Peyer's patch (tissue), 4 donors: ENCODE measurements around the gene CTAGE1. TPM values are rescaled to one million over a fixed set of nuclear protein-coding genes. Genes with fewer than 3 reads are reported as not detected.
A peak's percentile ranks its signal among the peaks of the same experiment; 100 is the strongest.

Source experiments
- DNase-seq, 3 donors: peaks; one replicate each; pipeline ENCODE4 v3.0.0-alpha.2; 2017 to 2019
- H3K27ac ChIP-seq, 4 donors: fragments of 200-600 bp; sonication (generic); one replicate each; pipeline ENCODE4 v1.5.1; 2016 to 2019
- H3K27me3 ChIP-seq, 2 donors: fragments of 200-600 bp; sonication (generic); one replicate each; pipeline ENCODE4 v1.5.1; 2019
- H3K36me3 ChIP-seq, 3 donors: fragments of 200-600 bp; sonication (generic); one replicate each; pipeline ENCODE4 v1.5.1; 2016 to 2019
- H3K4me1 ChIP-seq, 4 donors: fragments of 200-600 bp; sonication (generic); one replicate each; pipeline ENCODE4 v1.5.1; 2016 to 2019
- H3K4me3 ChIP-seq, 4 donors: fragments of 200-600 bp; sonication (generic); 1 replicate in 3 of 4; 2 replicates in 1 of 4; pipeline ENCODE4 v1.5.1; 2016 to 2019; ENCODE audit warnings: mild to moderate bottlenecking in 1 of 4
- H3K9me3 ChIP-seq, 4 donors: fragments of 200-600 bp; sonication (generic); one replicate each; pipeline ENCODE4 v1.5.1; 2016 to 2019; ENCODE audit warnings: mild to moderate bottlenecking in 1 of 4
- POLR2A ChIP-seq, 2 donors: fragments of 450-650 bp; IDR thresholded peaks; one replicate each; pipeline ENCODE4 v1.5.1; 2017; ENCODE audit warnings: antibody characterized with exemption in 2 of 2, mild to moderate bottlenecking in 2 of 2, moderate library complexity in 2 of 2
- total RNA-seq, 4 donors: library from RNA; depleted of rRNA; stranded (reverse); fragments of >200 nt; gene quantifications; one replicate each; pipeline ENCODE4 v1.1.0, GENCODE V29; 2016
- TF ChIP-seq, protein P1 (sequence below), 6 experiments: fragments of 450-650 bp in 4 of 6; fragments of 200-600 bp in 2 of 6; sonication (generic) in 1 of 6; IDR thresholded peaks; one replicate each; pipeline ENCODE4 v1.5.1; 2017 to 2019; ENCODE audit warnings: antibody characterized with exemption in 6 of 6, mild to moderate bottlenecking in 3 of 6, moderate library complexity in 1 of 6

CTAGE1 gene
- total RNA-seq, 4 donors from 2014 or later = not detected

DNA sequence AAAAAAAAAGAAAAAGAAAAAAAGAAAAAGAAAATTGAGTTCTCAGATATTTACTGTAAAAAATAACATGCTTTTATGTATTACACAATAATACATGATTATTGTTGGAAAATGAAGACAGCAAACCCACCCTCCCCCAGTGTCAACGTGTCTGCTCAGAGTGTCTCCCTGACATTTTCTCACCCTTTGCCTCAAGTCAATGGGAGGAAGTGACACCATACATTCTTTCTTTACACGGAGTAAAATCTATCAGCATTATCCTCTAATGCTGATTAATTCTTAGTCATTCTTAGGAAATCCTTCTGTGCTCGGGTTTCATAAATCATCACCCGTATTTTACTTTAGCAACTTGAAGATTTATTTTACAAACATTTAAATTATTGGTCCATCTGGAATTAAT is 32.0 kb downstream of the CTAGE1 start:
- Histone ChIP-seq H3K27me3 (no peaks in the 10 kb centered on the region), H3K36me3 (no peaks in the 10 kb centered on the region), H3K9me3 (no peaks in the 10 kb centered on the region), H3K4me3 (no peak overlapping the region), H3K4me1 (no peaks in the 10 kb centered on the region), H3K27ac (no peak overlapping the region)
- no peak for DNase-seq
- TF ChIP-seq, protein P1, sequence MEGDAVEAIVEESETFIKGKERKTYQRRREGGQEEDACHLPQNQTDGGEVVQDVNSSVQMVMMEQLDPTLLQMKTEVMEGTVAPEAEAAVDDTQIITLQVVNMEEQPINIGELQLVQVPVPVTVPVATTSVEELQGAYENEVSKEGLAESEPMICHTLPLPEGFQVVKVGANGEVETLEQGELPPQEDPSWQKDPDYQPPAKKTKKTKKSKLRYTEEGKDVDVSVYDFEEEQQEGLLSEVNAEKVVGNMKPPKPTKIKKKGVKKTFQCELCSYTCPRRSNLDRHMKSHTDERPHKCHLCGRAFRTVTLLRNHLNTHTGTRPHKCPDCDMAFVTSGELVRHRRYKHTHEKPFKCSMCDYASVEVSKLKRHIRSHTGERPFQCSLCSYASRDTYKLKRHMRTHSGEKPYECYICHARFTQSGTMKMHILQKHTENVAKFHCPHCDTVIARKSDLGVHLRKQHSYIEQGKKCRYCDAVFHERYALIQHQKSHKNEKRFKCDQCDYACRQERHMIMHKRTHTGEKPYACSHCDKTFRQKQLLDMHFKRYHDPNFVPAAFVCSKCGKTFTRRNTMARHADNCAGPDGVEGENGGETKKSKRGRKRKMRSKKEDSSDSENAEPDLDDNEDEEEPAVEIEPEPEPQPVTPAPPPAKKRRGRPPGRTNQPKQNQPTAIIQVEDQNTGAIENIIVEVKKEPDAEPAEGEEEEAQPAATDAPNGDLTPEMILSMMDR (IDR thresholded peaks at IDR 0.05) = no peak
- no peak for TF ChIP-seq POLR2A (IDR thresholded peaks at IDR 0.05)

DNA sequence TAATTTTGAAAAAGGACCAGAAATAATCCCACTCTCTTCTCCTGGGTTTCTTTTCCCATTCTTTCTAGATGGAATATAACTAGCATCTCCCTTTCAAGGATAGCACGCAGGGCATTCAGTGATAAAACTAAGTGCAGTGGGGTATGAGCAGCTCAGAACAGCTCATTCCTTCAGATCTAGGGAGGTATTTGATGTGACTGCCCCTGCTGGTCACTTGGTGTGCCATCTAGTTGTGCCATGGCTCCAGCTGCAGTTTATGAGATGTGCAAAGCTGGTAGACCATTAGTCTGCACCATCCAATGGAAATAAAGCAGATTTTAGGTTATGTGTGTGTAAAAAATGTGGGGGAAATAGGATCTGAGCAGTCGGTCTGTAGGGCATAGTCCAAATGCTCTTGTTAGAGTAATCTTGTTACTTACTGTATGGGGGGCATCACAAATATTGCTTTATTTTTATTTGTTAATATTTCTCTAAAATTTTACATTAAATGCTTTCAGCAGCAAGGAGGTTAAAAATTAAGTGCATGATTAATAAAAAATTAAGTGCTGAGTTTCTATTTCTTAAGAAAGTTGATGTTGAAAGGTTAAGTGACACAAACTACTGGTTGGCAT is 38.9 kb downstream of the CTAGE1 start:
- TF ChIP-seq POLR2A (IDR thresholded peaks at IDR 0.05) = no peak
- TF ChIP-seq, protein P1 (IDR thresholded peaks at IDR 0.05) = peak in 5 of 6 experiments; percentile 7 to 72 (median 62)

DNA sequence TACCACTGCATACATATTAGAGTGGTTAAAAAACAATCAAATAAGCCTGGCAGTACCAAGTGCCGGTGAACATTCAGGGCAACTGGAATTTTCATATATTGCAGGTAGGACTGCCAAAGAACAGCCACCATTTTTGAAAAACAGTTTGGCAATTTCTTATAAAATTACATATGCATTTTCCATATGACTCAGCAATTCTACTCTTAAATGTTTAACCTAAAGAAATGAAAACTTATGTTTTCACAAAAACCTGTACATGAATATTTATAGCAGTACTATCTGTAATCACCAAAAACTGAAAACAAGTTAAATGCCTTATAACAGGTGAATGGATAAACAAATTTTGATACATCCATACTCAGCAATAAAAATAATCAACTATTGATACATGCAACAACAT is 39.9 kb downstream of the CTAGE1 start:
- Histone ChIP-seq H3K36me3 (no peaks in the 10 kb centered on the region), H3K4me3 (no peak overlapping the region), H3K27ac (no peak overlapping the region), H3K27me3 (no peaks in the 10 kb centered on the region), H3K9me3 (no peaks in the 10 kb centered on the region), H3K4me1 (no peaks in the 10 kb centered on the region)
- no peak for DNase-seq
- TF ChIP-seq POLR2A (IDR thresholded peaks at IDR 0.05) = no peak
- TF ChIP-seq, protein P1 (IDR thresholded peaks at IDR 0.05) = no peak

More for the DNA sequence above, 38.9 kb downstream of the CTAGE1 start:
- no peak overlapping the region for H3K4me3 ChIP-seq
- H3K36me3 ChIP-seq = no peaks in the 10 kb centered on the region
- no peak overlapping the region for H3K27ac ChIP-seq
- H3K9me3 ChIP-seq = no peaks in the 10 kb centered on the region
- no peaks in the 10 kb centered on the region for H3K4me1 ChIP-seq
- peak in 2 of 3 donors; percentile 54 to 74 for DNase-seq
- no peaks in the 10 kb centered on the region for H3K27me3 ChIP-seq

DNA sequence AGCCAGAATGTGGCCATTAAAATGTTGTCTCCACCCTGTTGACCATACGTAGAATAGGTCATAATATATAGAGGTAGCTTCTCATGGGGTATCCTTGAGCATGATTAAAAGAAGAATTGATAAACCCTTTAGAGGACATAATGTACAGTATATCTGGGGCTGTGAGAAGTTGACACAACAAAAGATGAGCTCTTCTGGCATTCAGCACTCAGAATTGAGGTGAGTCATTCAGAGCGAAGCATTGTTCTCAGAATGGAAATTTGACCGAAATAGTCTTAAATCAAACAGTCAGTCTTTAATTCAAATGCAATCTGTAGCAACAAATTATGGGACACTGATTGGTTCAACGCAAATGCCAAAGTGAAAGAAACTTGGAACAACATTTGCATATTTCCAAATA is 47.3 kb downstream of the CTAGE1 start:
- Histone ChIP-seq H3K36me3 (no peaks in the 10 kb centered on the region), H3K4me1 (no peaks in the 10 kb centered on the region), H3K27me3 (no peaks in the 10 kb centered on the region), H3K9me3 (no peaks in the 10 kb centered on the region), H3K27ac (no peak overlapping the region), H3K4me3 (no peak overlapping the region)
- TF ChIP-seq, protein P1 (IDR thresholded peaks at IDR 0.05) = no peak
- no peak for TF ChIP-seq POLR2A (IDR thresholded peaks at IDR 0.05)
- no peak for DNase-seq

DNA sequence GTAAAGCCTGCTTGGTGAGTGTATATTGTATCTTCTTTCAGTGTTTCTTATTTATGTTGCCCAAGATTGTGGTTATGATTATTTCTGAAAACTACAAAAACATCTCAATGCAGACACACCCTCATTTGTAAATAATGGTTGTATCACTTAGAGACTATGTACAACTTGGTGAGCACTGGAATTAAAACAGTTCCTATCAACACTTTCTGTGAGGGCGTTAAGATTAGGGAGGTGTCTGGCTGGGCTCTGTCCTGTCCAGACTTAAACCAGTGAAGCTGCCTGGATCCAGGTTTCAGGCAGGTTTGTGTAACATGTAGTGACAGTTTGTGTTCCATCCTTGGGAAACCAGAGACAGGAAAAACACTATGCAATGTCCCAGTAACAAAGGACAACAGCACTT is 49.7 kb downstream of the CTAGE1 start:
- Histone ChIP-seq H3K27ac (no peak overlapping the region), H3K4me1 (no peaks in the 10 kb centered on the region), H3K36me3 (no peaks in the 10 kb centered on the region), H3K27me3 (no peaks in the 10 kb centered on the region), H3K4me3 (no peak overlapping the region), H3K9me3 (no peaks in the 10 kb centered on the region)
- DNase-seq = no peak
- TF ChIP-seq, protein P1 (IDR thresholded peaks at IDR 0.05) = no peak
- no peak for TF ChIP-seq POLR2A (IDR thresholded peaks at IDR 0.05)

DNA sequence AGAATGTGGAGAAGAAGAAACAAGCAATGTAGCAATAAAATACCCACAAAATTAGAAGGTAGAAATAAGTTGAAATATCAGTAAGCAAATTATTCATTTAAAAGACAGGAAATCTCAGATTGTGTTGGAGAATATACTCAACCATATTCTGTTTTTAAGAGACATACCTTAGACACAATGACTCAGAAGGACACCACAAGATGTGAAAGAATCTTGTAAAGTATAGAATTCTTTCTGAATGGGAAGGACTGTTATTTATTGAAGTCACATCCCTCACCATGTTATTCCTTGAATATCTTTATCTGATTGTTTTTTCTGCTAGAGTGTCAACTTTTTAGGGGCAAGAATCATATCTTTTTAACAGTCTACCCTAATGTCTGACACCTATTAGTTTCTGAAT is 50.4 kb downstream of the CTAGE1 start:
- Histone ChIP-seq H3K4me1 (no peaks in the 10 kb centered on the region), H3K9me3 (no peaks in the 10 kb centered on the region), H3K36me3 (no peaks in the 10 kb centered on the region), H3K4me3 (no peak overlapping the region), H3K27ac (no peak overlapping the region), H3K27me3 (no peaks in the 10 kb centered on the region)
- DNase-seq = no peak
- TF ChIP-seq, protein P1 (IDR thresholded peaks at IDR 0.05) = no peak
- TF ChIP-seq POLR2A (IDR thresholded peaks at IDR 0.05) = no peak
